Neural cell (in vitro differentiated cells): Measurements from ENCODE around the gene ZNF532.

Experiments used
- EP300 ChIP-seq: fragments of 450-650 bp; conservative IDR thresholded peaks from 2 replicates; pipeline ENCODE4 v1.6.1; 2014; ENCODE audit warnings: antibody characterized with exemption, mild to moderate bottlenecking, moderate library complexity; ENCODE audit not compliant: poor library complexity, severe bottlenecking
- EZH2 ChIP-seq: fragments of 200-600, 300-800 bp; shearing (Covaris generic), sonication (generic); IDR thresholded peaks from 2 replicates; pipeline ENCODE4 v1.6.1; 2014; ENCODE audit warnings: antibody characterized with exemption, low read length, borderline replicate concordance, mild to moderate bottlenecking; ENCODE audit not compliant: insufficient read depth, poor library complexity, severe bottlenecking
- MXI1 ChIP-seq: fragments of 450-650 bp; conservative IDR thresholded peaks from 2 replicates; pipeline ENCODE4 v1.6.1; 2014; ENCODE audit warnings: antibody characterized with exemption, mild to moderate bottlenecking; ENCODE audit not compliant: poor library complexity, severe bottlenecking
- POLR2AphosphoS5 ChIP-seq: IDR thresholded peaks from 2 replicates; pipeline ENCODE4 v1.6.1; 2012
- RAD21 ChIP-seq: fragments of 450-650 bp; conservative IDR thresholded peaks from 2 replicates; pipeline ENCODE4 v1.6.1; 2014; ENCODE audit warnings: antibody characterized with exemption, mild to moderate bottlenecking, moderate library complexity
- REST ChIP-seq: IDR thresholded peaks from 2 replicates; pipeline ENCODE4 v1.6.1; 2012; ENCODE audit warnings: borderline replicate concordance
- SMC3 ChIP-seq: fragments of 450-650 bp; conservative IDR thresholded peaks from 2 replicates; pipeline ENCODE4 v1.6.1; 2014; ENCODE audit warnings: antibody characterized with exemption, mild to moderate bottlenecking, moderate library complexity; ENCODE audit not compliant: poor library complexity
- TAF1 ChIP-seq: IDR thresholded peaks from 2 replicates; pipeline ENCODE4 v1.6.1; 2012; ENCODE audit warnings: low read depth
- TF ChIP-seq, protein P1 (sequence below): fragments of 450-650 bp; IDR thresholded peaks from 2 replicates; pipeline ENCODE4 v1.5.1; 2014; ENCODE audit warnings: antibody characterized with exemption, mild to moderate bottlenecking, moderate library complexity; ENCODE audit not compliant: poor library complexity, severe bottlenecking

DNA sequence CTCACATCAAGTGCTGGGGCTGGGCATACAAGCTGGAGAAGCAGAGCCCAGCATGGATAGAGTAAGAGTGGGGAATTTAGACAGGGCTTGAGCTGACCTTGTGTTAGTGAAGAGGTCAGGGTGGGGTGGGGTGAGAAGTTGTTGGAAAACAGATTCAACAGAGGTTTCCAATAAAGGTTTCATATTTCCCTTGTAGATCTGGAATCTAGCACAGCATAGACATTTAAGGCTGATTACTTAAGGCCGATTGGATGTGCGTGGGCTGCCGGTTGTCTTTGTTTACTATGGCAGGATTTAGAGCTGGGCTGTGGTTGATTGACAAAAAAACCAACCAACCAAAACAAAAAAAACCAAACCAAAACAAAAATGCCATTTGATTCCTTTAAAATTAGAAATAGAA is 160.2 kb downstream of the ZNF532 start:
- TF ChIP-seq, protein P1, sequence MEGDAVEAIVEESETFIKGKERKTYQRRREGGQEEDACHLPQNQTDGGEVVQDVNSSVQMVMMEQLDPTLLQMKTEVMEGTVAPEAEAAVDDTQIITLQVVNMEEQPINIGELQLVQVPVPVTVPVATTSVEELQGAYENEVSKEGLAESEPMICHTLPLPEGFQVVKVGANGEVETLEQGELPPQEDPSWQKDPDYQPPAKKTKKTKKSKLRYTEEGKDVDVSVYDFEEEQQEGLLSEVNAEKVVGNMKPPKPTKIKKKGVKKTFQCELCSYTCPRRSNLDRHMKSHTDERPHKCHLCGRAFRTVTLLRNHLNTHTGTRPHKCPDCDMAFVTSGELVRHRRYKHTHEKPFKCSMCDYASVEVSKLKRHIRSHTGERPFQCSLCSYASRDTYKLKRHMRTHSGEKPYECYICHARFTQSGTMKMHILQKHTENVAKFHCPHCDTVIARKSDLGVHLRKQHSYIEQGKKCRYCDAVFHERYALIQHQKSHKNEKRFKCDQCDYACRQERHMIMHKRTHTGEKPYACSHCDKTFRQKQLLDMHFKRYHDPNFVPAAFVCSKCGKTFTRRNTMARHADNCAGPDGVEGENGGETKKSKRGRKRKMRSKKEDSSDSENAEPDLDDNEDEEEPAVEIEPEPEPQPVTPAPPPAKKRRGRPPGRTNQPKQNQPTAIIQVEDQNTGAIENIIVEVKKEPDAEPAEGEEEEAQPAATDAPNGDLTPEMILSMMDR, result no peak
- TF ChIP-seq EZH2 (no peak), RAD21 (no peak), TAF1 (no peak), POLR2AphosphoS5 (no peak), EP300 (no peak), SMC3 (no peak), REST (no peak), MXI1 (no peak)
